Left forelimb (tissue), 1 donor: Measurements from ENCODE around the gene FGD2.
"Not testable (repeated sequence)": the region's sequence is repeated elsewhere in the genome, so short reads cannot be mapped to it uniquely, and the experiment has no call there.

Experiments used
- DNase-seq: peaks from one replicate; pipeline ENCODE4 v3.0.0-alpha.2; 2018; ENCODE audit warnings: low spot score

FGD2 gene

GRCh38 chr6:37039958-37040357, 34.5 kb downstream of the FGD2 start:
- DNase-seq, result no peak

- DNase-seq, result no peak
Measured at GRCh38 chr6:37041521-37041920, 36.1 kb downstream of the FGD2 start.

GRCh38 chr6:37042150-37042549, 36.7 kb downstream of the FGD2 start:
- no peak for DNase-seq

GRCh38 chr6:37043091-37043490, 37.6 kb downstream of the FGD2 start:
- DNase-seq, result not testable (repeated sequence)

- no peak for DNase-seq
Measured at GRCh38 chr6:37047346-37047688, 41.9 kb downstream of the FGD2 start.

- no peak for DNase-seq
Measured at GRCh38 chr6:37047689-37048402, 42.4 kb downstream of the FGD2 start.

GRCh38 chr6:37048403-37048850, 43.0 kb downstream of the FGD2 start:
- DNase-seq, result no peak

GRCh38 chr6:37048851-37049757, 43.6 kb downstream of the FGD2 start:
- DNase-seq, result no peak

GRCh38 chr6:37049758-37050044, 44.2 kb downstream of the FGD2 start:
- no peak for DNase-seq

- no peak for DNase-seq
Measured at GRCh38 chr6:37050045-37050853, 44.8 kb downstream of the FGD2 start.

GRCh38 chr6:37050854-37051137, 45.3 kb downstream of the FGD2 start:
- DNase-seq, result no peak

GRCh38 chr6:37051138-37052026, 45.9 kb downstream of the FGD2 start:
- DNase-seq, result peak; percentile 89

- DNase-seq, result no peak
Measured at GRCh38 chr6:37052027-37052628, 46.7 kb downstream of the FGD2 start.

- DNase-seq, result no peak
Measured at GRCh38 chr6:37053683-37054082, 48.2 kb downstream of the FGD2 start.

GRCh38 chr6:37054171-37054570, 48.7 kb downstream of the FGD2 start:
- no peak for DNase-seq

- DNase-seq, result no peak
Measured at GRCh38 chr6:37054580-37054979, 49.1 kb downstream of the FGD2 start.

GRCh38 chr6:37056112-37056403, 50.6 kb downstream of the FGD2 start:
- no peak for DNase-seq

- no peak for DNase-seq
Measured at GRCh38 chr6:37056439-37057127, 51.1 kb downstream of the FGD2 start.

GRCh38 chr6:37057128-37057471, 51.6 kb downstream of the FGD2 start:
- no peak for DNase-seq

- no peak for DNase-seq
Measured at GRCh38 chr6:37057678-37058077, 52.2 kb downstream of the FGD2 start.

GRCh38 chr6:37058084-37058586, 52.7 kb downstream of the FGD2 start:
- no peak for DNase-seq
